ENCODE measurements around the gene SEC14L2.

- no peak for TF ChIP-seq CTCF (conservative IDR thresholded peaks at IDR 0.05; ENCODE audit: low read depth, low read length)
- no peak for TF ChIP-seq POLR2A (IDR thresholded peaks at IDR 0.05; ENCODE audit: low read depth, low read length)
- no peak for TF ChIP-seq SMC3 (IDR thresholded peaks at IDR 0.05; ENCODE audit: low read depth, low read length)
- TF ChIP-seq USF2 (IDR thresholded peaks at IDR 0.05; ENCODE audit: low read depth, low read length) = no peak
- TF ChIP-seq CEBPB (IDR thresholded peaks at IDR 0.05; ENCODE audit: low read depth, low read length) = no peak
- TF ChIP-seq MAZ (IDR thresholded peaks at IDR 0.05; ENCODE audit: borderline replicate concordance, low read depth, low read length) = no peak
- no peak for TF ChIP-seq MXI1 (IDR thresholded peaks at IDR 0.05; ENCODE audit: borderline replicate concordance, low read depth, low read length)
- TF ChIP-seq RAD21 (IDR thresholded peaks at IDR 0.05; ENCODE audit: low read length) = no peak
These were observed 35.3 kb downstream of the SEC14L2 start for GRCh38 chr22:30432096-30432495.
